HCT116 (cell line): ENCODE measurements around the gene HOXB1.

ENCODE experiments used
- EGR1 ChIP-seq: IDR thresholded peaks from 2 replicates; pipeline ENCODE4 v1.6.1; 2012; ENCODE audit warnings: low read depth
- EZH2 ChIP-seq: fragments of 200-600 bp; sonication (generic); IDR thresholded peaks from 2 replicates; pipeline ENCODE4 v1.6.1; 2017; ENCODE audit warnings: antibody characterized with exemption, mixed run types
- POLR2A ChIP-seq: IDR thresholded peaks from 2 replicates; pipeline ENCODE4 v1.7.0; 2011; ENCODE audit warnings: borderline replicate concordance; ENCODE audit not compliant: insufficient read depth, insufficient read length; ENCODE audit errors: extremely low read depth
- POLR2AphosphoS5 ChIP-seq: IDR thresholded peaks from 2 replicates; pipeline ENCODE4 v1.6.1; 2011; ENCODE audit warnings: mild to moderate bottlenecking, low read depth, low read length, moderate library complexity
- TF ChIP-seq, protein P1 (sequence below), 3 experiments: fragments of 200-600 bp in 1 of 3; sonication (generic) in 1 of 3; IDR thresholded peaks in 2 of 3; conservative IDR thresholded peaks in 1 of 3; 2 replicates each; pipeline ENCODE4 v1.5.1; 2012 to 2017; ENCODE audit warnings: low read depth in 2 of 3, low read length in 2 of 3, antibody characterized with exemption in 1 of 3, borderline replicate concordance in 1 of 3, control low read depth in 1 of 3, mild to moderate bottlenecking in 1 of 3, mixed read lengths in 1 of 3, mixed run types in 1 of 3, moderate library complexity in 1 of 3; ENCODE audit not compliant: insufficient read depth in 1 of 3
- TF ChIP-seq, protein P2 (sequence below): IDR thresholded peaks from 2 replicates; pipeline ENCODE4 v1.6.1; 2012
- TF ChIP-seq, protein P3 (sequence below): IDR thresholded peaks from 2 replicates; pipeline ENCODE4 v1.6.1; 2011; ENCODE audit warnings: mild to moderate bottlenecking, low read length, moderate library complexity; ENCODE audit not compliant: insufficient replicate concordance; ENCODE audit errors: extremely low read depth
- TF ChIP-seq, protein P4 (sequence below): IDR thresholded peaks from 2 replicates; pipeline ENCODE4 v1.6.1; 2012; ENCODE audit warnings: low read depth
- TF ChIP-seq, protein P5 (sequence below): IDR thresholded peaks from 2 replicates; pipeline ENCODE4 v1.6.1; 2012

DNA sequence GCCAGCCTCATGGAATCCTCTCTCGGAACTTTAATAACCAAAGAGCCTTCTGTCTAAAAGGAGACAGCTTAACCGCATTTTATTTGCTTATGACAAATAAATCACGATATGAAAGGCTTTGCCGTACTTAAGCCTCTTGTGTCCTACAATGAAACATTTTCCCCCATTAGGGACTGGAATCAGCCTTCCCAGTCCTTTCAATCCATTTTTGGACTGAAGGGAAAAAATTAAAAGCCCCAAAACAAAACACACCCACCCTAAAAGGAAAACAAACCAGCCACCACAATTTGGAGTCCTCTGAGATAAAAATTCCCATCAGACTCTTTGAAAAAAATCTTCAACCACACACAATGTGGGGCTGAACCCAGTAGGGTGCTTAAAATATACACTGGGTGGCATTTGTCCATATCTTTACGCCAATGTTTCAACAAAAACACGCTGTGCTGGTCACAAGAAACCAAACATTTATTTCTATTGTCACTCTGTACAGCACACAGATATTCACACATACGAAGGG, 44.3 kb upstream of the HOXB1 start:
- TF ChIP-seq POLR2A: no peak
- TF ChIP-seq, protein P1, sequence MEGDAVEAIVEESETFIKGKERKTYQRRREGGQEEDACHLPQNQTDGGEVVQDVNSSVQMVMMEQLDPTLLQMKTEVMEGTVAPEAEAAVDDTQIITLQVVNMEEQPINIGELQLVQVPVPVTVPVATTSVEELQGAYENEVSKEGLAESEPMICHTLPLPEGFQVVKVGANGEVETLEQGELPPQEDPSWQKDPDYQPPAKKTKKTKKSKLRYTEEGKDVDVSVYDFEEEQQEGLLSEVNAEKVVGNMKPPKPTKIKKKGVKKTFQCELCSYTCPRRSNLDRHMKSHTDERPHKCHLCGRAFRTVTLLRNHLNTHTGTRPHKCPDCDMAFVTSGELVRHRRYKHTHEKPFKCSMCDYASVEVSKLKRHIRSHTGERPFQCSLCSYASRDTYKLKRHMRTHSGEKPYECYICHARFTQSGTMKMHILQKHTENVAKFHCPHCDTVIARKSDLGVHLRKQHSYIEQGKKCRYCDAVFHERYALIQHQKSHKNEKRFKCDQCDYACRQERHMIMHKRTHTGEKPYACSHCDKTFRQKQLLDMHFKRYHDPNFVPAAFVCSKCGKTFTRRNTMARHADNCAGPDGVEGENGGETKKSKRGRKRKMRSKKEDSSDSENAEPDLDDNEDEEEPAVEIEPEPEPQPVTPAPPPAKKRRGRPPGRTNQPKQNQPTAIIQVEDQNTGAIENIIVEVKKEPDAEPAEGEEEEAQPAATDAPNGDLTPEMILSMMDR (IDR thresholded peaks at IDR 0.05 in 2 of 3, conservative IDR thresholded peaks at IDR 0.05 in 1 of 3; ENCODE audit: borderline replicate concordance in 1 of 3, insufficient read depth in 1 of 3, low read depth in 2 of 3, low read length in 2 of 3): no peak
- TF ChIP-seq, protein P2, sequence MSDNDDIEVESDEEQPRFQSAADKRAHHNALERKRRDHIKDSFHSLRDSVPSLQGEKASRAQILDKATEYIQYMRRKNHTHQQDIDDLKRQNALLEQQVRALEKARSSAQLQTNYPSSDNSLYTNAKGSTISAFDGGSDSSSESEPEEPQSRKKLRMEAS: no peak
- TF ChIP-seq EZH2: no peak
- no peak for TF ChIP-seq EGR1
- TF ChIP-seq POLR2AphosphoS5: no peak
- TF ChIP-seq, protein P3, sequence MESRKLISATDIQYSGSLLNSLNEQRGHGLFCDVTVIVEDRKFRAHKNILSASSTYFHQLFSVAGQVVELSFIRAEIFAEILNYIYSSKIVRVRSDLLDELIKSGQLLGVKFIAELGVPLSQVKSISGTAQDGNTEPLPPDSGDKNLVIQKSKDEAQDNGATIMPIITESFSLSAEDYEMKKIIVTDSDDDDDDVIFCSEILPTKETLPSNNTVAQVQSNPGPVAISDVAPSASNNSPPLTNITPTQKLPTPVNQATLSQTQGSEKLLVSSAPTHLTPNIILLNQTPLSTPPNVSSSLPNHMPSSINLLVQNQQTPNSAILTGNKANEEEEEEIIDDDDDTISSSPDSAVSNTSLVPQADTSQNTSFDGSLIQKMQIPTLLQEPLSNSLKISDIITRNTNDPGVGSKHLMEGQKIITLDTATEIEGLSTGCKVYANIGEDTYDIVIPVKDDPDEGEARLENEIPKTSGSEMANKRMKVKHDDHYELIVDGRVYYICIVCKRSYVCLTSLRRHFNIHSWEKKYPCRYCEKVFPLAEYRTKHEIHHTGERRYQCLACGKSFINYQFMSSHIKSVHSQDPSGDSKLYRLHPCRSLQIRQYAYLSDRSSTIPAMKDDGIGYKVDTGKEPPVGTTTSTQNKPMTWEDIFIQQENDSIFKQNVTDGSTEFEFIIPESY: no peak
- TF ChIP-seq, protein P4, sequence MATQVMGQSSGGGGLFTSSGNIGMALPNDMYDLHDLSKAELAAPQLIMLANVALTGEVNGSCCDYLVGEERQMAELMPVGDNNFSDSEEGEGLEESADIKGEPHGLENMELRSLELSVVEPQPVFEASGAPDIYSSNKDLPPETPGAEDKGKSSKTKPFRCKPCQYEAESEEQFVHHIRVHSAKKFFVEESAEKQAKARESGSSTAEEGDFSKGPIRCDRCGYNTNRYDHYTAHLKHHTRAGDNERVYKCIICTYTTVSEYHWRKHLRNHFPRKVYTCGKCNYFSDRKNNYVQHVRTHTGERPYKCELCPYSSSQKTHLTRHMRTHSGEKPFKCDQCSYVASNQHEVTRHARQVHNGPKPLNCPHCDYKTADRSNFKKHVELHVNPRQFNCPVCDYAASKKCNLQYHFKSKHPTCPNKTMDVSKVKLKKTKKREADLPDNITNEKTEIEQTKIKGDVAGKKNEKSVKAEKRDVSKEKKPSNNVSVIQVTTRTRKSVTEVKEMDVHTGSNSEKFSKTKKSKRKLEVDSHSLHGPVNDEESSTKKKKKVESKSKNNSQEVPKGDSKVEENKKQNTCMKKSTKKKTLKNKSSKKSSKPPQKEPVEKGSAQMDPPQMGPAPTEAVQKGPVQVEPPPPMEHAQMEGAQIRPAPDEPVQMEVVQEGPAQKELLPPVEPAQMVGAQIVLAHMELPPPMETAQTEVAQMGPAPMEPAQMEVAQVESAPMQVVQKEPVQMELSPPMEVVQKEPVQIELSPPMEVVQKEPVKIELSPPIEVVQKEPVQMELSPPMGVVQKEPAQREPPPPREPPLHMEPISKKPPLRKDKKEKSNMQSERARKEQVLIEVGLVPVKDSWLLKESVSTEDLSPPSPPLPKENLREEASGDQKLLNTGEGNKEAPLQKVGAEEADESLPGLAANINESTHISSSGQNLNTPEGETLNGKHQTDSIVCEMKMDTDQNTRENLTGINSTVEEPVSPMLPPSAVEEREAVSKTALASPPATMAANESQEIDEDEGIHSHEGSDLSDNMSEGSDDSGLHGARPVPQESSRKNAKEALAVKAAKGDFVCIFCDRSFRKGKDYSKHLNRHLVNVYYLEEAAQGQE: no peak
- TF ChIP-seq, protein P5, sequence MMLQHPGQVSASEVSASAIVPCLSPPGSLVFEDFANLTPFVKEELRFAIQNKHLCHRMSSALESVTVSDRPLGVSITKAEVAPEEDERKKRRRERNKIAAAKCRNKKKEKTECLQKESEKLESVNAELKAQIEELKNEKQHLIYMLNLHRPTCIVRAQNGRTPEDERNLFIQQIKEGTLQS: no peak
